K562 (cell line): ENCODE measurements around the gene GNAL. TPM values are rescaled to one million over a fixed set of nuclear protein-coding genes. Genes with fewer than 3 reads are reported as not detected.

Experiments used
- BRD9 ChIP-seq: fragments of 450-650 bp; IDR thresholded peaks from 2 replicates; pipeline ENCODE4 v1.6.1; 2018; ENCODE audit warnings: low read depth; ENCODE audit not compliant: partially characterized antibody
- CBFA2T3 ChIP-seq: fragments of 450-650 bp; IDR thresholded peaks from 2 replicates; pipeline ENCODE4 v1.6.1; 2017
- CREBBP ChIP-seq: IDR thresholded peaks from one replicate; pipeline ENCODE4 v1.6.1; 2012; ENCODE audit warnings: low read depth, mild to moderate bottlenecking, control low read depth, inconsistent platforms, low read length
- DPF2 ChIP-seq: fragments of 450-650 bp; IDR thresholded peaks from 2 replicates; pipeline ENCODE4 v1.6.1; 2016
- FOXJ3 ChIP-seq: sonication (generic); formaldehyde crosslinking; IDR thresholded peaks from 2 replicates; pipeline ENCODE4 v1.4.0; 2020; ENCODE audit warnings: mild to moderate bottlenecking, missing genetic modification reagents
- KDM2B ChIP-seq: fragments of 250-450 bp; sonication (Bioruptor Pico); IDR thresholded peaks from 2 replicates; pipeline ENCODE4 v1.8.0; 2021; ENCODE audit warnings: mild to moderate bottlenecking, moderate library complexity
- NEUROD1 ChIP-seq: fragments of 150-350 bp; IDR thresholded peaks from 2 replicates; pipeline ENCODE4 v1.6.1; 2014; ENCODE audit warnings: borderline replicate concordance, low read length, low read depth; ENCODE audit not compliant: partially characterized antibody
- POLR2AphosphoS2 ChIP-seq: IDR thresholded peaks from 2 replicates; pipeline ENCODE4 v1.6.1; 2012; ENCODE audit warnings: low read length, improper control_type of control experiment
- RBFOX2 ChIP-seq: fragments of 200-400 bp; formaldehyde crosslinking; IDR thresholded peaks from 2 replicates; pipeline ENCODE4 v1.6.1; 2017; ENCODE audit warnings: low read depth, mild to moderate bottlenecking, low read length, moderate library complexity
- TCF3 ChIP-seq: sonication (generic); formaldehyde crosslinking; IDR thresholded peaks from 2 replicates; pipeline ENCODE4 v1.4.0; 2020; ENCODE audit warnings: mild to moderate bottlenecking, missing genetic modification reagents
- ZBED1 ChIP-seq: IDR thresholded peaks from 2 replicates; pipeline ENCODE4 v1.6.1; 2014
- ZFPM2 ChIP-seq: fragments of 250-450 bp; sonication (Bioruptor Pico); IDR thresholded peaks from 2 replicates; pipeline ENCODE4 v1.5.1; 2022; ENCODE audit warnings: mild to moderate bottlenecking
- ZNF239 ChIP-seq: fragments of 250-450 bp; sonication (Bioruptor Pico); IDR thresholded peaks from 2 replicates; pipeline ENCODE4 v1.4.0; 2020; ENCODE audit warnings: mild to moderate bottlenecking
- ZNF79 ChIP-seq: fragments of 250-450 bp; sonication (Bioruptor Pico); IDR thresholded peaks from 2 replicates; pipeline ENCODE4 v1.4.0; 2020; ENCODE audit warnings: low read depth, mild to moderate bottlenecking, moderate library complexity
- polyA plus RNA-seq, 8 experiments: library from polyadenylated mRNA; depleted of rRNA in 4 of 8; stranded (reverse) in 5 of 8; unstranded in 3 of 8; fragments of >200 nt; fragmentation: Nextera tagmentation in 2 of 8; fragmentation: Illumina TruSeq in 1 of 8; extraction: Ambion mirVana in 2 of 8; extraction: Trizol in 1 of 8; gene quantifications; 2 replicates each; pipeline versions ENCODE4 v1.2.1 to v1.2.3, GENCODE V29; 2011 to 2014; ENCODE audit warnings: inconsistent platforms in 1 of 8, missing spikeins in 1 of 8
- total RNA-seq, 7 experiments: library from RNA; depleted of rRNA in 6 of 7; stranded (reverse); fragments of >200 nt in 6 of 7; fragmentation: Illumina TruSeq in 2 of 7; extraction: Trizol in 2 of 7; gene quantifications; 2 replicates each; pipeline versions ENCODE4 v1.2.1 to v1.2.3, GENCODE V29; 2011 to 2021; ENCODE audit warnings: low replicate concordance in 1 of 7
- TF ChIP-seq, protein P1 (sequence below): fragments of 450-650 bp; IDR thresholded peaks from 2 replicates; pipeline ENCODE4 v1.6.1; 2018; ENCODE audit warnings: mild to moderate bottlenecking, low read depth; ENCODE audit not compliant: partially characterized antibody
- TF ChIP-seq, protein P2 (sequence below): IDR thresholded peaks from 3 replicates; pipeline ENCODE4 v1.6.1; 2011; ENCODE audit warnings: borderline replicate concordance, mild to moderate bottlenecking; ENCODE audit not compliant: insufficient read length, insufficient read depth
- TF ChIP-seq, protein P3 (sequence below): fragments of 450-650 bp; IDR thresholded peaks from 2 replicates; pipeline ENCODE4 v1.6.1; 2016; ENCODE audit warnings: borderline replicate concordance

The GNAL gene
- total and polyA plus RNA-seq, 9 of the 15 experiments (the other 6 are each of a cell fraction or from before 2014, with no cell fraction given), result under 0.01 to 0.10 (median 0.01) TPM; not detected in 5

DNA sequence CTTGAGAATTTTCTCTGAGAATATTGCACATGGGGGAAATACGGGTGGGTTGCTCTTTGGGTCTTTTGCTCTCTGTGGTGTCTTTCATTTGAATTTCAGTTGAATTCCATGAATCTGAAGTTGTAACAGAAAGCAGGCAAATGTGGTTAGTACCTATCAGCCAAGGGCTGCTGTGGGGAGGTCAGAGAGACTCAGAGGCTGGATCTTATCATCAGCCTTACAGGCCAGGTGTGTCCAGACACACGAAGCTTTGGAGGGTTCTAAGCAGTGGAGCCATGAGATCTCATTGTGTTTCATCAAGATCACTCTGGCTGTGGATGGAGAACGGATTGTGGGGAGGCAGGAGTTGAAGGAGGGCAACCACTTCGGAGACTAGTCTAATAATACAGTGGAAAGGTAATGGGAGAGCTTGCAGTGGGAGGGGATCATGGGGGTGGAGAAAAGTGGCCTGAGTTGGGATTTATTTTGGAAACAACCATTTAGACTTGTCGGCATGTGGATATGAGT is 68.1 kb downstream of the GNAL start (continued):
- TF ChIP-seq, protein P1, sequence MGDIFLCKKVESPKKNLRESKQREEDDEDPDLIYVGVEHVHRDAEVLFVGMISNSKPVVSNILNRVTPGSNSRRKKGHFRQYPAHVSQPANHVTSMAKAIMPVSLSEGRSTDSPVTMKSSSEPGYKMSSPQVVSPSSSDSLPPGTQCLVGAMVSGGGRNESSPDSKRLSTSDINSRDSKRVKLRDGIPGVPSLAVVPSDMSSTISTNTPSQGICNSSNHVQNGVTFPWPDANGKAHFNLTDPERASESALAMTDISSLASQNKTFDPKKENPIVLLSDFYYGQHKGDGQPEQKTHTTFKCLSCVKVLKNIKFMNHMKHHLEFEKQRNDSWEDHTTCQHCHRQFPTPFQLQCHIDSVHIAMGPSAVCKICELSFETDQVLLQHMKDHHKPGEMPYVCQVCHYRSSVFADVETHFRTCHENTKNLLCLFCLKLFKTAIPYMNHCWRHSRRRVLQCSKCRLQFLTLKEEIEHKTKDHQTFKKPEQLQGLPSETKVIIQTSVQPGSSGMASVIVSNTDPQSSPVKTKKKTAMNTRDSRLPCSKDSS, result no peak
- no peak for TF ChIP-seq ZBED1
- TF ChIP-seq CBFA2T3, result peak; percentile 68
- TF ChIP-seq ZFPM2 (CRISPR knock-in tag), result no peak
- no peak for TF ChIP-seq ZNF239 (CRISPR knock-in tag)
- no peak for TF ChIP-seq ZNF79 (CRISPR knock-in tag)
- no peak for TF ChIP-seq CREBBP
- TF ChIP-seq POLR2AphosphoS2, result no peak
- no peak for TF ChIP-seq BRD9
- TF ChIP-seq KDM2B (CRISPR knock-in tag), result no peak
- no peak for TF ChIP-seq FOXJ3 (CRISPR knock-in tag)
- TF ChIP-seq, protein P2, sequence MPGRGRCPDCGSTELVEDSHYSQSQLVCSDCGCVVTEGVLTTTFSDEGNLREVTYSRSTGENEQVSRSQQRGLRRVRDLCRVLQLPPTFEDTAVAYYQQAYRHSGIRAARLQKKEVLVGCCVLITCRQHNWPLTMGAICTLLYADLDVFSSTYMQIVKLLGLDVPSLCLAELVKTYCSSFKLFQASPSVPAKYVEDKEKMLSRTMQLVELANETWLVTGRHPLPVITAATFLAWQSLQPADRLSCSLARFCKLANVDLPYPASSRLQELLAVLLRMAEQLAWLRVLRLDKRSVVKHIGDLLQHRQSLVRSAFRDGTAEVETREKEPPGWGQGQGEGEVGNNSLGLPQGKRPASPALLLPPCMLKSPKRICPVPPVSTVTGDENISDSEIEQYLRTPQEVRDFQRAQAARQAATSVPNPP, result no peak
- TF ChIP-seq, protein P3, sequence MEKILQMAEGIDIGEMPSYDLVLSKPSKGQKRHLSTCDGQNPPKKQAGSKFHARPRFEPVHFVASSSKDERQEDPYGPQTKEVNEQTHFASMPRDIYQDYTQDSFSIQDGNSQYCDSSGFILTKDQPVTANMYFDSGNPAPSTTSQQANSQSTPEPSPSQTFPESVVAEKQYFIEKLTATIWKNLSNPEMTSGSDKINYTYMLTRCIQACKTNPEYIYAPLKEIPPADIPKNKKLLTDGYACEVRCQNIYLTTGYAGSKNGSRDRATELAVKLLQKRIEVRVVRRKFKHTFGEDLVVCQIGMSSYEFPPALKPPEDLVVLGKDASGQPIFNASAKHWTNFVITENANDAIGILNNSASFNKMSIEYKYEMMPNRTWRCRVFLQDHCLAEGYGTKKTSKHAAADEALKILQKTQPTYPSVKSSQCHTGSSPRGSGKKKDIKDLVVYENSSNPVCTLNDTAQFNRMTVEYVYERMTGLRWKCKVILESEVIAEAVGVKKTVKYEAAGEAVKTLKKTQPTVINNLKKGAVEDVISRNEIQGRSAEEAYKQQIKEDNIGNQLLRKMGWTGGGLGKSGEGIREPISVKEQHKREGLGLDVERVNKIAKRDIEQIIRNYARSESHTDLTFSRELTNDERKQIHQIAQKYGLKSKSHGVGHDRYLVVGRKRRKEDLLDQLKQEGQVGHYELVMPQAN, result no peak
- no peak for TF ChIP-seq RBFOX2
- no peak for TF ChIP-seq NEUROD1
- TF ChIP-seq TCF3 (CRISPR knock-in tag), result peak; percentile 34; the same call in 1 of the 2 replicates
- 0 out of 2 replicates have a peak, but pooled peaks have one; percentile 12 for TF ChIP-seq DPF2
